Retinal pigment epithelial cell (primary cell): Measurements from ENCODE around the gene MPP4.

ENCODE experiments used
- DNase-seq: peaks from one replicate; pipeline ENCODE4 v3.0.0-alpha.2; 2010; ENCODE audit warnings: low read depth
- H3K4me3 ChIP-seq: 2 replicates; pipeline ENCODE4 v1.5.1; 2011; ENCODE audit warnings: mild to moderate bottlenecking, low read length, control low read depth, moderate library complexity
- CTCF ChIP-seq: conservative IDR thresholded peaks from 2 replicates; pipeline ENCODE4 v1.5.1; 2011; ENCODE audit warnings: low read depth, low read length, control low read depth, inconsistent platforms

Gene MPP4

GRCh38 chr2:201698588-201699226, at the start of gene MPP4:
Gene MPP4 (minus strand): TSS chr2:201698644. CDS start chr2:201693954, 4,690 bp downstream.
- TF ChIP-seq CTCF, result no peak
- no peak for DNase-seq
- no peak within 1 kb of the TSS for H3K4me3 ChIP-seq

- no peak overlapping the region for H3K4me3 ChIP-seq
- DNase-seq, result no peak
- TF ChIP-seq CTCF, result no peak
Measured at GRCh38 chr2:201746551-201746950, 48.1 kb upstream of the MPP4 start.

- no peak for DNase-seq
- no peak overlapping the region for H3K4me3 ChIP-seq
- no peak for TF ChIP-seq CTCF
Measured at GRCh38 chr2:201735486-201735885, 37.0 kb upstream of the MPP4 start.

GRCh38 chr2:201734111-201734510, 35.7 kb upstream of the MPP4 start:
- TF ChIP-seq CTCF, result no peak

GRCh38 chr2:201733544-201733943, 35.1 kb upstream of the MPP4 start:
- no peak overlapping the region for H3K4me3 ChIP-seq
- no peak for TF ChIP-seq CTCF
- DNase-seq, result no peak

More at GRCh38 chr2:201734111-201734510, 35.7 kb upstream of the MPP4 start:
- DNase-seq, result no peak
- H3K4me3 ChIP-seq, result no peak overlapping the region

GRCh38 chr2:201730651-201731285, 32.3 kb upstream of the MPP4 start:
- H3K4me3 ChIP-seq, result no peak overlapping the region
- no peak for TF ChIP-seq CTCF
- DNase-seq, result no peak

GRCh38 chr2:201715459-201715858, 17.0 kb upstream of the MPP4 start:
- DNase-seq, result no peak
- no peak overlapping the region for H3K4me3 ChIP-seq
- no peak for TF ChIP-seq CTCF
